ENCODE results near the gene ADIPOR2.

GRCh38 chr12:1821805-1822204 is 130.9 kb downstream of the ADIPOR2 start:
- TF ChIP-seq, protein P1, sequence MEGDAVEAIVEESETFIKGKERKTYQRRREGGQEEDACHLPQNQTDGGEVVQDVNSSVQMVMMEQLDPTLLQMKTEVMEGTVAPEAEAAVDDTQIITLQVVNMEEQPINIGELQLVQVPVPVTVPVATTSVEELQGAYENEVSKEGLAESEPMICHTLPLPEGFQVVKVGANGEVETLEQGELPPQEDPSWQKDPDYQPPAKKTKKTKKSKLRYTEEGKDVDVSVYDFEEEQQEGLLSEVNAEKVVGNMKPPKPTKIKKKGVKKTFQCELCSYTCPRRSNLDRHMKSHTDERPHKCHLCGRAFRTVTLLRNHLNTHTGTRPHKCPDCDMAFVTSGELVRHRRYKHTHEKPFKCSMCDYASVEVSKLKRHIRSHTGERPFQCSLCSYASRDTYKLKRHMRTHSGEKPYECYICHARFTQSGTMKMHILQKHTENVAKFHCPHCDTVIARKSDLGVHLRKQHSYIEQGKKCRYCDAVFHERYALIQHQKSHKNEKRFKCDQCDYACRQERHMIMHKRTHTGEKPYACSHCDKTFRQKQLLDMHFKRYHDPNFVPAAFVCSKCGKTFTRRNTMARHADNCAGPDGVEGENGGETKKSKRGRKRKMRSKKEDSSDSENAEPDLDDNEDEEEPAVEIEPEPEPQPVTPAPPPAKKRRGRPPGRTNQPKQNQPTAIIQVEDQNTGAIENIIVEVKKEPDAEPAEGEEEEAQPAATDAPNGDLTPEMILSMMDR (IDR thresholded peaks at IDR 0.05) = no peak
- TF ChIP-seq POLR2A (IDR thresholded peaks at IDR 0.05) = no peak
- no peak for TF ChIP-seq POLR2AphosphoS5 (IDR thresholded peaks at IDR 0.05; ENCODE audit: insufficient read depth in 1 of 2, low read depth in 1 of 2)
